ENCODE data around the gene CRYBG3.
"Not testable (repeated sequence)": the region's sequence is repeated elsewhere in the genome, so short reads cannot be mapped to it uniquely, and the experiment has no call there.

Gene CRYBG3

DNA sequence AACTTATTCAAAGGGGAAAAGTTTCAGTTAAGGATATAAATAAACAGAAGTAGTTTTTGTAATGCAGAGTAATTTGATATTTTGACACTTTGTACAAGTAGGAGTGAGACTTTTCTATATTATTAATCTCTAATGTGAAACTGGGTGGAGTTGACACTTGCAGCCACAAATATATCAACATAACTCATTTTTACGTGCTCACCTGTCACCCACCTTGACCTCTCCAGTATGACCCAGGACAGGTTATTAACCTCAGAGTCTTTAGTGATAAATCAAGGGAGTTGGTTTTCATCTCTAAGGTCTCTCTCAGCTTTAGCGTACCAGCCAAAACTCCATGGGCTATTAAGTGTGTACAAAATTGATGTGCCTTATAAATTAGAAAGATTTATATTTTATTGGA, 7.4 kb downstream of the CRYBG3 start:
- H3K9me3 ChIP-seq: no peaks in the 10 kb centered on the region
- H3K27me3 ChIP-seq: no peaks in the 10 kb centered on the region
- no peaks in the 10 kb centered on the region for H3K4me1 ChIP-seq
- TF ChIP-seq, protein P1, sequence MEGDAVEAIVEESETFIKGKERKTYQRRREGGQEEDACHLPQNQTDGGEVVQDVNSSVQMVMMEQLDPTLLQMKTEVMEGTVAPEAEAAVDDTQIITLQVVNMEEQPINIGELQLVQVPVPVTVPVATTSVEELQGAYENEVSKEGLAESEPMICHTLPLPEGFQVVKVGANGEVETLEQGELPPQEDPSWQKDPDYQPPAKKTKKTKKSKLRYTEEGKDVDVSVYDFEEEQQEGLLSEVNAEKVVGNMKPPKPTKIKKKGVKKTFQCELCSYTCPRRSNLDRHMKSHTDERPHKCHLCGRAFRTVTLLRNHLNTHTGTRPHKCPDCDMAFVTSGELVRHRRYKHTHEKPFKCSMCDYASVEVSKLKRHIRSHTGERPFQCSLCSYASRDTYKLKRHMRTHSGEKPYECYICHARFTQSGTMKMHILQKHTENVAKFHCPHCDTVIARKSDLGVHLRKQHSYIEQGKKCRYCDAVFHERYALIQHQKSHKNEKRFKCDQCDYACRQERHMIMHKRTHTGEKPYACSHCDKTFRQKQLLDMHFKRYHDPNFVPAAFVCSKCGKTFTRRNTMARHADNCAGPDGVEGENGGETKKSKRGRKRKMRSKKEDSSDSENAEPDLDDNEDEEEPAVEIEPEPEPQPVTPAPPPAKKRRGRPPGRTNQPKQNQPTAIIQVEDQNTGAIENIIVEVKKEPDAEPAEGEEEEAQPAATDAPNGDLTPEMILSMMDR (IDR thresholded peaks at IDR 0.05; ENCODE audit: low read depth, low read length): no peak
- DNase-seq: no peak
- peaks cover 4% of the 10 kb centered on the region; the same call in 1 of the 2 replicates for H3K36me3 ChIP-seq
- H3K4me3 ChIP-seq (ENCODE audit: low read depth, low read length): no peak overlapping the region

DNA sequence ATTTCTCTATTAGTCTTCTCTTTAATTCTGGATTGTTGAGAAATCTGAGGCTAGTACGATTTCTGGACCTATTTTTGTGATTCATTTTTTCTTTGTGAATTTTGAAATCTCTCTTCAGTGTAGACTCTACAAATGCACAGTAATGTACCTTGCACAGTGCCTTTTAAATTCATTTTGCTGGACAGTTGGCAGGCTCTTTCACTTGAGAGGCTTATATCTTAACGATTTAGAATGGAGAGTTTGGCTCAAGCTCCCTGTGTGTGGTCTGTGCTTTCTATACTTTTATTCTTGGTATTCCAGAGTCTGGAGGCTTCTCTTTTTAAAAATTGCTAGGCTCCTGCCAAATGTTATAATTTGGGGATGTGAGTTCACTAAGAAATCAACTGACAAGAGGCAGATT, 8.8 kb downstream of the CRYBG3 start:
- TF ChIP-seq, protein P1 (IDR thresholded peaks at IDR 0.05; ENCODE audit: low read depth, low read length): no peak
- no peaks in the 10 kb centered on the region for H3K9me3 ChIP-seq
- H3K27me3 ChIP-seq: no peaks in the 10 kb centered on the region
- no peaks in the 10 kb centered on the region; the same call in 1 of the 2 replicates for H3K4me1 ChIP-seq
- no peak overlapping the region for H3K4me3 ChIP-seq (ENCODE audit: low read depth, low read length)
- peaks cover 4% of the 10 kb centered on the region; the same call in 1 of the 2 replicates for H3K36me3 ChIP-seq
- DNase-seq: no peak

DNA sequence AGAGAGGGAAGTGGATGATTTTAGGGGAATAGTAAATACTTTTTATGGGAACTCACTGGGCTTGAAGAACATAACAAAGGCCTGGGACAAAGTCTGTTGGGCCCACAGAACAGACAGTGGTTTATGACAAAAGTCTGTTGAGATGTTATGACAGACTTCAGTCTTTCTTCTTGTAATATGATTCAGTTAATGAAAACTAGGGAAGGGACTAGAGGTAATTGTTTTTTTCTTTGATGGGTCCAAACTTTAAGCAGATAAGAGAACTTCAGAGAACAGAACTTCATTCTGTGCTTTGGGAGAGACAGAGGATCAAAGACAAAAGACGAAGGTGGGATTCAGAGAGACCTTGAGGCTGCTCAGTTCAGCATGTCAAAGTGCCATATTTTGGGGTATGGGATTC, 9.3 kb downstream of the CRYBG3 start:
- H3K27me3 ChIP-seq: no peaks in the 10 kb centered on the region
- H3K4me3 ChIP-seq (ENCODE audit: low read depth, low read length): no peak overlapping the region
- H3K36me3 ChIP-seq: peaks cover 4% of the 10 kb centered on the region; the same call in 1 of the 2 replicates
- TF ChIP-seq, protein P1 (IDR thresholded peaks at IDR 0.05; ENCODE audit: low read depth, low read length): no peak
- no peaks in the 10 kb centered on the region for H3K9me3 ChIP-seq
- no peak for DNase-seq
- no peaks in the 10 kb centered on the region; the same call in 1 of the 2 replicates for H3K4me1 ChIP-seq

DNA sequence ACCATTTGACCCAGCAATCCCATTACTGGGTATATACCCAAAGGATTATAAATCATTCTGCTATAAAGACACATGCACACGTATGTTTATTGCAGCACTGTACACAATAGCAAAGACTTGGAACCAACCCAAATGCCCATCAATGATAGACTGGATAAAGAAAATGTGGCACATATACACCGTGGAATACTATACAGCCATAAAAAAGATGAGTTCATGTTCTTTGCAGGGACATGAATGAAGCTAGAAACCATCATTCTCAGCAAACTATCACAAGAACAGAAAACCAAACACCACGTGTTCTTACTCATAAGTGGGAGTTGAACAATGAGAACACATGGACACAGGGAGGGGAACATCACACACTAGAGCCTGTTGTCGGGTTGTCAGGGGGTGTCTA, 11.4 kb downstream of the CRYBG3 start:
- not testable (repeated sequence) for H3K27me3 ChIP-seq; H3K4me1 ChIP-seq; H3K9me3 ChIP-seq; H3K4me3 ChIP-seq (ENCODE audit: low read depth, low read length); H3K36me3 ChIP-seq; DNase-seq

DNA sequence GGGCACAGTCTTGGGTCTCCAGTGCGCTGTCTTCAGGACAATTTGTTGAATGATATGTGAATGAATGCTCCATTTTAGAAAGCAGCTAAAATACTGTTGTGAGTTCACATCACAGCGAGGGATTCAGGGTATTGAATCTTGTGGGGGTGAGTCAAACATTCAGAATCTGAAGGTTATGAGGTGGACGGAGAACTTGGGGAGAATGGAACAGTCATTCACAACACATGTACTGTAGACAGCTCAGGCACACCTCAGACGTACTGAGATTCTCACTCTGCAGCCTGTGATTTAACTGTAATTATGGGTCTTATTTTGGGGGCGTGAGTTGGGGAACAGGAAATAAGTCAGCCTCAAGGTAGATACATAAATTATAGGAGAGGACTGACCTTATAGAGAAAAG, 13.9 kb downstream of the CRYBG3 start:
- H3K27me3 ChIP-seq: no peaks in the 10 kb centered on the region
- no peak overlapping the region for H3K4me3 ChIP-seq (ENCODE audit: low read depth, low read length)
- no peaks in the 10 kb centered on the region for H3K9me3 ChIP-seq
- TF ChIP-seq, protein P1 (IDR thresholded peaks at IDR 0.05; ENCODE audit: low read depth, low read length): no peak
- peaks cover 4% of the 10 kb centered on the region; the same call in 1 of the 2 replicates for H3K36me3 ChIP-seq
- no peak for DNase-seq
- no peaks in the 10 kb centered on the region; the same call in 1 of the 2 replicates for H3K4me1 ChIP-seq

DNA sequence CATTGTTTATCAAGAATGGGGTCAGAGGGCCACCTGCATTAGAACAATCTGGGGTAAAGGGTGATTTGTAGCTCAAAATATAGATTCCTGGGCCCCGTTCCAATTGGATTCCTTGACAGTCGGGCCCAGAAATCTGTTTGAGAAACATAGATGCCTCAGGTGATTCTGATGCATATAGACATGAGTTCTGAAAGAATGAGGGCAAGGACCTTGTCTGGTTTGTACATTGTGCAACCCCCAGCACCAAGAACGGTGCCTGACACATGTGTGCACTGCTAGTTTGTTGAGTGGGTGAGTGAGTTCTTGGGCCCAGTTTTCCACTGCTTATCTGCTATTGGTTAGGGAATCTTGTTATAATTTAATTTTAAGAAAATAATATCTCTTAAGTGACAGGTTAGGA, 16.6 kb downstream of the CRYBG3 start:
- DNase-seq: no peak
- Histone ChIP-seq H3K4me3 (ENCODE audit: low read depth, low read length) (no peak overlapping the region), H3K27me3 (no peaks in the 10 kb centered on the region), H3K4me1 (no peaks in the 10 kb centered on the region; the same call in 1 of the 2 replicates), H3K36me3 (no peaks in the 10 kb centered on the region; the same call in 1 of the 2 replicates), H3K9me3 (no peaks in the 10 kb centered on the region)
- TF ChIP-seq, protein P1 (IDR thresholded peaks at IDR 0.05; ENCODE audit: low read depth, low read length): no peak

DNA sequence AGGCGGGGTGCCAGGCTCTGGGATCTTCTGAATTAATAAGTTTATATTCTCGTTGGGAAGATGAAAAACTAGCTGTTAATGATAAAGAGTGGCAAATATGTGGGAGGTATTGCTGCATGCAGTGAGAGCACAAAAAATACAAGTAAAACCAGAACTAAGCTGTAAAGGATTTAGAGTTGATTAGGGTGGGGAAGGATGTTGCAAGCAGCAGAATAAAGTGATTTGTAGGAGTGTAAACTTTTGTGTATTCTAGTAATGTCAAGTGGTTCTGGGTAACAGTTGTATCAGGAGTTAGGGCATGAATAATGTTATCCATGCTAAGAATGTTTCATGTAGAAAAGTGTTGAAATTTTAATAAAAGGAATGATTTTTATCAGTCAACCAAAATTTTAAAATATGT, 18.1 kb downstream of the CRYBG3 start:
- no peaks in the 10 kb centered on the region; the same call in 1 of the 2 replicates for H3K4me1 ChIP-seq
- H3K9me3 ChIP-seq: no peaks in the 10 kb centered on the region
- DNase-seq: no peak
- H3K4me3 ChIP-seq (ENCODE audit: low read depth, low read length): no peak overlapping the region
- H3K27me3 ChIP-seq: no peaks in the 10 kb centered on the region
- H3K36me3 ChIP-seq: no peaks in the 10 kb centered on the region
- TF ChIP-seq, protein P1 (IDR thresholded peaks at IDR 0.05; ENCODE audit: low read depth, low read length): no peak

Measured in BE2C (cell line).